ES-I3 (cell line): ENCODE results near the gene DNAAF5.
"Not testable (repeated sequence)": the region's sequence is repeated elsewhere in the genome, so short reads cannot be mapped to it uniquely, and the experiment has no call there.

Source experiments
- H3K36me3 ChIP-seq: 2 replicates; pipeline ENCODE4 v1.6.1; 2013; ENCODE audit warnings: mild to moderate bottlenecking, low read length, control low read depth, moderate library complexity; ENCODE audit not compliant: insufficient read depth
- H3K4me1 ChIP-seq: 2 replicates; pipeline ENCODE4 v1.6.1; 2013; ENCODE audit warnings: mild to moderate bottlenecking, control low read depth, low read length; ENCODE audit not compliant: insufficient read depth
- H3K9ac ChIP-seq: 2 replicates; pipeline ENCODE4 v1.6.1; 2013; ENCODE audit warnings: low read depth, mild to moderate bottlenecking, low read length, moderate library complexity
- H3K9me3 ChIP-seq: 2 replicates; pipeline ENCODE4 v1.6.1; 2013; ENCODE audit warnings: mild to moderate bottlenecking, low read length, moderate library complexity; ENCODE audit not compliant: control insufficient read depth, insufficient read depth

The DNAAF5 gene

DNA sequence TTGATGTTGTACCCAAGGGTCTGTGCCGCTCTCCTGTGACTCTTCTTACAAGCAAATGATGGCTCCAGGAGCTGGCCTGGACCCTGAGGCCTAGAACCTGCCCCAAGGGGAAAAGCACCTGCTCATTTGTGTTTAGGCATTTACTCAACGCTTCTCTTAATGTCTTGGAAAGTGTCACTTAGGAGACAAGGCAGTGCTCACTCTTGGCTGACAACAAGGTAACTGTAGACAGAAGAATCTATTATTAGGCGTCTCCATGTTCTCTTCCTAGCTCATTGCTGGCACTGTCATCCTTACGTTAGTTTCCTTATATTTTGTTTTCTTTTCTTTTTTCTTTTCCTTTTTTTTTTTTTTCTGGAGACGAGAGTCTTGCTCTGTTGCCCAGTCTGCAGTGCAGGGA, 67.7 kb downstream of the DNAAF5 start:
- H3K9me3 ChIP-seq: no peaks in the 10 kb centered on the region
- no peaks in the 10 kb centered on the region for H3K36me3 ChIP-seq
- no peaks in the 10 kb centered on the region for H3K4me1 ChIP-seq
- no peak overlapping the region for H3K9ac ChIP-seq

GRCh38 chr7:794671-795329, 68.3 kb downstream of the DNAAF5 start:
- Histone ChIP-seq H3K36me3 (no peaks in the 10 kb centered on the region), H3K9me3 (no peaks in the 10 kb centered on the region), H3K4me1 (no peaks in the 10 kb centered on the region), H3K9ac (no peak overlapping the region)

GRCh38 chr7:796434-797169, 70.1 kb downstream of the DNAAF5 start:
- not testable (repeated sequence) for H3K9ac ChIP-seq, H3K36me3 ChIP-seq, H3K4me1 ChIP-seq, H3K9me3 ChIP-seq

GRCh38 chr7:798921-799470, 72.5 kb downstream of the DNAAF5 start:
- no peaks in the 10 kb centered on the region for H3K9me3 ChIP-seq
- H3K4me1 ChIP-seq: no peaks in the 10 kb centered on the region
- no peak overlapping the region for H3K9ac ChIP-seq
- no peaks in the 10 kb centered on the region for H3K36me3 ChIP-seq

GRCh38 chr7:800692-801091, 74.2 kb downstream of the DNAAF5 start:
- Histone ChIP-seq H3K36me3 (no peaks in the 10 kb centered on the region), H3K9ac (no peak overlapping the region), H3K9me3 (no peaks in the 10 kb centered on the region), H3K4me1 (no peaks in the 10 kb centered on the region)

- not testable (repeated sequence) for H3K9me3 ChIP-seq, H3K4me1 ChIP-seq, H3K36me3 ChIP-seq, H3K9ac ChIP-seq
Observed at GRCh38 chr7:801351-801750, 74.9 kb downstream of the DNAAF5 start.

- Histone ChIP-seq H3K36me3 (no peaks in the 10 kb centered on the region), H3K4me1 (no peaks in the 10 kb centered on the region), H3K9me3 (no peaks in the 10 kb centered on the region), H3K9ac (no peak overlapping the region)
Observed at GRCh38 chr7:801940-802381, 75.5 kb downstream of the DNAAF5 start.

- no peaks in the 10 kb centered on the region for H3K4me1 ChIP-seq
- no peaks in the 10 kb centered on the region for H3K36me3 ChIP-seq
- H3K9me3 ChIP-seq: no peaks in the 10 kb centered on the region
- H3K9ac ChIP-seq: no peak overlapping the region
Observed at GRCh38 chr7:802500-803242, 76.2 kb downstream of the DNAAF5 start.

DNA sequence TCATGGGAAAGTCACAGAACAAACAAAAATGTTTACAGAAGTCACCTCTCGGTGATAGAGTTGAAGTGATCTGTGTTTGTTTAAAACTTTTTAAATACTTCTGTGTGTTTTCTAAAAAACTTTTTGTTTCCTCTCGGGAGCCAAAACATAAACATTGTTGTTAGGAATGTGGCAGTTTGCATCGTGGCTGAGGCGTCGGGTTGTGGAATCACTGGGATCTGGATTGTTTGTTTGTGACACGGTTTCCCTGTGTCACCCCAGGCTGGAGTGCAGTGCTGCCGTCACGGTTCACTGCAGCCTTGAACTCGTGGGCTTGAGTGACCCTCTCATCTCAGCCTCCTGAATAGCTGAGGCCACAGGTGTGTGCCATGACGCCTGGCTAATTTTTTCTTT, 76.7 kb downstream of the DNAAF5 start:
- no peaks in the 10 kb centered on the region for H3K36me3 ChIP-seq
- no peaks in the 10 kb centered on the region for H3K9me3 ChIP-seq
- no peaks in the 10 kb centered on the region for H3K4me1 ChIP-seq
- no peak overlapping the region for H3K9ac ChIP-seq

- H3K36me3 ChIP-seq, H3K9me3 ChIP-seq, H3K9ac ChIP-seq, H3K4me1 ChIP-seq: not testable (repeated sequence)
Observed at GRCh38 chr7:803796-804195, 77.3 kb downstream of the DNAAF5 start.

DNA sequence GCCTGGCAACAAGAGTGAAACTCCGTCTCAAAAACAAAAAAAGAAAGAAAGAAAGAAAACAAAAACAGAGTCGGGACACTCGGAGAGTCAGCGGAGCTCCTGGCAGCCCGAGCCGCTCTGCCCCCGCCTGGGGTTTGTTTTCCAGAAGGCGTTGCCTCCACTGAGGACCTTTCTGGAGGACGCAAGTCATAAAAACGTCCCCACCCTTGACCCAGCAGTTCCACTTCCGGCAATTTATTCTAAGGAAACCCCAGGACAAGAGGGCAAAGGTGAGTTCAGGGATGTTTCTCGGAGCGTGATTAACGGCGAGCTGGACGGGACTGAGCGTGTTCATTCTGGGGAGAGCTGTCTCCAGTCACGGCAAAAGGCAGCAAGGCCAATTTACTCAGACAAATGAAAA, 78.8 kb downstream of the DNAAF5 start:
- Histone ChIP-seq H3K9me3 (no peaks in the 10 kb centered on the region), H3K9ac (no peak overlapping the region), H3K36me3 (no peaks in the 10 kb centered on the region), H3K4me1 (no peaks in the 10 kb centered on the region)

GRCh38 chr7:815284-816216, 89.1 kb downstream of the DNAAF5 start:
- no peaks in the 10 kb centered on the region for H3K36me3 ChIP-seq
- H3K9ac ChIP-seq: peak overlapping the region; percentile 68
- H3K9me3 ChIP-seq: no peaks in the 10 kb centered on the region
- H3K4me1 ChIP-seq: peaks cover 14% of the 10 kb centered on the region

- Histone ChIP-seq H3K9me3 (no peaks in the 10 kb centered on the region), H3K4me1 (peaks cover 14% of the 10 kb centered on the region), H3K9ac (no peak overlapping the region), H3K36me3 (no peaks in the 10 kb centered on the region)
Observed at GRCh38 chr7:816300-816750, 89.8 kb downstream of the DNAAF5 start.
